Ishikawa (cell line): Measurements from ENCODE around the gene RRP1.

Experiments used
- CEBPB ChIP-seq: IDR thresholded peaks from 2 replicates; pipeline ENCODE4 v1.6.1; 2012
- EP300 ChIP-seq: IDR thresholded peaks from 2 replicates; pipeline ENCODE4 v1.6.1; 2012; ENCODE audit warnings: borderline replicate concordance
- TAF1 ChIP-seq: IDR thresholded peaks from 2 replicates; pipeline ENCODE4 v1.6.1; 2012; ENCODE audit warnings: low read depth, mild to moderate bottlenecking
- ZBTB7A ChIP-seq: IDR thresholded peaks from 2 replicates; pipeline ENCODE4 v1.6.1; 2012; ENCODE audit warnings: low read depth
- TF ChIP-seq, protein P1 (sequence below): IDR thresholded peaks from 2 replicates; pipeline ENCODE4 v1.6.1; 2012

DNA sequence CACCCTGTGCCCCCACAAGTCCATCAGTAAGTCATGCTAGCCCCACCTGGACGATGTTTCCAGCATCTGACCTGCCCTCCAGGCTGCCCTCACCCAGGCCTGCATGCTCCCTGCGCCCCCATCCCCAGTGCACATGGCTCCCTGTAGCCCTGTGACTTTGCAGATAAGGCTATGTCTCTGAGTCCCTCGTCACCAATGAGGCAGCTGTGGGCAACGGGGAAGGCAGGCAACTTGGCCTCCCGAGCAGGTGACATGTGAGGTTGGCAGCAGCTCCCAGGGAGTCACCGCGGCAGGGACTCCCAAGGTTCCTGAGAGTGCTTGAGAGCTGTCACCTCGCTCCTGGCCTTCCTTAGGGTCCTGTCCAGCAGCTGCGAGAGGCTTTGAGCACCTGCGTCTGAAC, 43.3 kb downstream of the RRP1 start:
- no peak for TF ChIP-seq ZBTB7A
- no peak for TF ChIP-seq TAF1
- no peak for TF ChIP-seq CEBPB
- no peak for TF ChIP-seq EP300
- TF ChIP-seq, protein P1, sequence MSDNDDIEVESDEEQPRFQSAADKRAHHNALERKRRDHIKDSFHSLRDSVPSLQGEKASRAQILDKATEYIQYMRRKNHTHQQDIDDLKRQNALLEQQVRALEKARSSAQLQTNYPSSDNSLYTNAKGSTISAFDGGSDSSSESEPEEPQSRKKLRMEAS = no peak
